ENCODE results near the gene HOXD1.

Gene HOXD1

DNA sequence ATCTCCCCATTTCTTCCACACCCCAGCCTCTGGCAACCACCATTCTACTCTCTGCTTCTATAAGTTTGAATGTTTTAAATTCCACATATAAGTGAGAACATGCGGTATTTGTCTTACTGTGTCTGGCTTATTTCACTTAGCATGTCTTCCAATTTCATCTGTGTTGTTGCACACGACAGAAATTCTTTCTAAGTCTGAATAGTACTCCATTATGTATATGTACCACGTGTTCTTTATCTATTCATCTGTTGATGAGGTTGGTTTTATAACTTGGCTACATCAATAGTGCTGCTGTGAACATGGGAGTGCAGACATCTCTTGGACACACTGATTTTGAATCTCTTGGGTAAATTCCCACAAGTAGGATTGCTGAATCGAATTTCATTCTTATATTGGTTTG is 49.0 kb downstream of the HOXD1 start:
- Histone ChIP-seq H3K4me1 (no peaks in the 10 kb centered on the region), H3K36me3 (no peaks in the 10 kb centered on the region), H3K27ac (no peak overlapping the region), H3K4me3 (no peak overlapping the region), H3K9ac (no peak overlapping the region), H3K27me3 (no peaks in the 10 kb centered on the region), H3K4me2 (no peak overlapping the region), H4K20me1 (no peaks in the 10 kb centered on the region), H3K9me3 (no peaks in the 10 kb centered on the region)
- no peak for TF ChIP-seq Cebpa-rat (IDR thresholded peaks at IDR 0.05)

DNA sequence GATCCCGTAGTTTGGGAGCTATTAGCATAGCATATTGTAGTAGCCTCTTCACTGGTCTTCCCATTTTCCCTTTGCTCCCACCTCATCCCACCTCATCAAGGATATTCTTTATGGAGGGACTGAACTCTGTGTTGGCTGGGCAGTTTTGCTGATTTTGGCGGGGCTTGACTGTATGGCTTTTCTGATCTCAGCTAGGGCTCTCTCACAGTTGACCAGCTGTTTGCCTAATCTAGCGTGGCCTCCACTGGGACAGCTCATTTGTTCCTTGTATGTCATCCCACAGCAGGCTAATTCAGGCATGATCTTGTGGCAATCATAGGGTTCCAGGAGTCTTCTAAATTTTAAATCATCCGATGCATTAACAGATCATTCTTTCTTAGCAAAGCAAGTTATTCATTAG is 50.6 kb downstream of the HOXD1 start:
- Histone ChIP-seq H3K36me3 (no peaks in the 10 kb centered on the region), H4K20me1 (no peaks in the 10 kb centered on the region), H3K9me3 (no peaks in the 10 kb centered on the region), H3K4me2 (no peak overlapping the region), H3K27ac (no peak overlapping the region), H3K27me3 (no peaks in the 10 kb centered on the region), H3K4me1 (no peaks in the 10 kb centered on the region), H3K4me3 (no peak overlapping the region), H3K9ac (no peak overlapping the region)
- no peak for TF ChIP-seq Cebpa-rat (IDR thresholded peaks at IDR 0.05)

DNA sequence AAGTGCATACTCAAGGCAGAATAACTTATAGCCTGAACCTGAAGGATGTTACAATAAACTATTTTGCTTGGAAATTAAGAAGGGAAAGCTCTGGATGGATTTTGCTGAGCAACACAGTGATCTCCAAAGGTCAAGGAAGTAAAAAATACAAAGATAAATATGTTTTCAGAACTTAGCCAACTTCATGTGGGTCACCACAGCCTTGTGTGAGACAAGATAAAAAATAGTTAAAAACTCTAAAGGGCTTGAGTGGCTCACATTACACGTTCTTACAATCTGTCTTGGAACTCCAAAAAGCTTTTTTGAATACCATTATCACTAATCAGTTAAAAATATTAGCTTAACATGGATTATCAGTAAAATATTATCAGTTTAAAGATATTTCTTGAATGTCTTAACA is 51.8 kb downstream of the HOXD1 start:
- H3K27ac ChIP-seq: no peak overlapping the region
- no peaks in the 10 kb centered on the region for H3K4me1 ChIP-seq
- TF ChIP-seq Cebpa-rat (IDR thresholded peaks at IDR 0.05): no peak
- no peaks in the 10 kb centered on the region for H4K20me1 ChIP-seq
- H3K36me3 ChIP-seq: no peaks in the 10 kb centered on the region
- no peak overlapping the region for H3K9ac ChIP-seq
- no peaks in the 10 kb centered on the region for H3K27me3 ChIP-seq
- no peak overlapping the region for H3K4me3 ChIP-seq
- H3K9me3 ChIP-seq: no peaks in the 10 kb centered on the region
- no peak overlapping the region for H3K4me2 ChIP-seq
